Measurements from ENCODE around the gene NDUFV1. TPM values are rescaled to one million over a fixed set of nuclear protein-coding genes. Genes with fewer than 3 reads are reported as not detected.
"Not testable (repeated sequence)": the region's sequence is repeated elsewhere in the genome, so short reads cannot be mapped to it uniquely, and the experiment has no call there.

The NDUFV1 gene
- total RNA-seq, 1 donor, result 116 TPM

- no peak overlapping the region for H3K4me3 ChIP-seq (ENCODE audit: low read depth, low read length)
- no peak for DNase-seq (ENCODE audit: low read depth)
Measured at GRCh38 chr11:67651976-67652781, 45.4 kb downstream of the NDUFV1 start.

DNA sequence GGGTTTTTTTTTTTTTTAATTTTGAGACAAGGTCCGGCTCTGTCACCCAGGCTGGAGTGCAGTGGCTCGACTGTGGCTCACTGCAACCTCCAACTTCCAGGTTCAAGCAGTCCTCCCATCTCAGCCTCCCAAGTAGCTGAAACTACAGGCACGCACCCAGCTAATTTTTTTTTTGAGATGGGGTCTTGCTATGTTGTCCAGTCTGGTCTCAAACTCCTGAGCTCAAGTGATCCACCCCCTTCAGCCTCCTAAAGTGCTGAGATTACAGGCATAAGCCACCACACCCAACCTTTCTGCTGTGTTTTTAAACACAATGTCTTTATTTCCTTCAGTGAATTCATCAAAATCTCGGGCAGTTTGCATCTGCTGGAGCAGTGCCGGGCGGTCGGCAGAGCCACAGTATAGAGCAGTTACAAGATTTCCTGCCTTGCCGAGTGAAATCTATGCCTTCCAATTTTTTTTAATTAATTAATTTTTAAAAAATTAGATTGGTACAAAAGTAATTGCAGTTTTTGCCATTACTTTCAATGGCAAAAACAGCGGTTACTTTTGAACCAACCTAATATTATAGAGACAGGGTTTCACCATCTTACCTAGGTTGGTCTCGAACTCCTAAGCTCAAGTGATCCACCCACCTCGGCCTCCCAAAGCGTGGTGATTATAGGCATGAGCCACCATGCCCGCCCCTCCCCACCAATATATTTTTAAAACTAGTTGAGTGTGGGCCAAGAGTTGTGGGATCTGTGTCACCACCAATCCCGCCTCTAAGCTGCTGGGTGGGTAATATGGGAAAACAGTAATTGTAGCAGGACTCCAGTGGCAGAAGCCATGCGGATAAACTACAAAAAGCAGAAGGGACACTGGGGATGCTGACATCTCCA, 46.5 kb downstream of the NDUFV1 start:
- no peak for DNase-seq (ENCODE audit: low read depth)
- no peak for TF ChIP-seq CTCF (IDR thresholded peaks at IDR 0.05; ENCODE audit: insufficient read depth, low read length)
- no peak overlapping the region for H3K4me3 ChIP-seq (ENCODE audit: low read depth, low read length)

More at GRCh38 chr11:67651976-67652781, 45.4 kb downstream of the NDUFV1 start:
- no peak for TF ChIP-seq CTCF (IDR thresholded peaks at IDR 0.05; ENCODE audit: insufficient read depth, low read length)

- H3K4me3 ChIP-seq (ENCODE audit: low read depth, low read length), result no peak overlapping the region
- DNase-seq (ENCODE audit: low read depth), result no peak
- TF ChIP-seq CTCF (IDR thresholded peaks at IDR 0.05; ENCODE audit: insufficient read depth, low read length), result no peak
Measured at GRCh38 chr11:67654225-67654624, 47.5 kb downstream of the NDUFV1 start.

GRCh38 chr11:67656278-67656922, 49.7 kb downstream of the NDUFV1 start:
- TF ChIP-seq CTCF (IDR thresholded peaks at IDR 0.05; ENCODE audit: insufficient read depth, low read length), result no peak
- H3K4me3 ChIP-seq (ENCODE audit: low read depth, low read length), result no peak overlapping the region
- DNase-seq (ENCODE audit: low read depth), result peak; percentile 45

DNA sequence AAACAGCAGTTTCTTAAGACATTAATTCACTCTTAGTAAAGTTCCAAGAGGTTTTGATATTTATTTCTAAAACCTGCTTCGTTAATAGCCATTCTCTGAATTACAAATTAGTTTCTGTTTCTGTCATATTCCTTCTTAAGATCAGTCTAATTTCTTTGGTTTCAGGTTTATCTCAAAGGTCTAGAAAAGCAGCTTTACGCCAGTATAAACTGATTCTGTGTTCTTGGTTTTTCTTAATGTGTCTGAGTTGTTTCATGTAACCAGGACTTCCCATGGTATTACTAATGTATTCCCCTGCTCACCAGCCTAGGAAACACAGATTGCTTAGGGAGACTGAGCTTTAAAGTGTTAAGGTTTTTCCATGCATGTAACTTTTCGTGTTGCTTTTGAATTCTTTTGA, 50.6 kb downstream of the NDUFV1 start:
- TF ChIP-seq CTCF (IDR thresholded peaks at IDR 0.05; ENCODE audit: insufficient read depth, low read length), result no peak
- DNase-seq (ENCODE audit: low read depth), result no peak
- no peak overlapping the region for H3K4me3 ChIP-seq (ENCODE audit: low read depth, low read length)

DNA sequence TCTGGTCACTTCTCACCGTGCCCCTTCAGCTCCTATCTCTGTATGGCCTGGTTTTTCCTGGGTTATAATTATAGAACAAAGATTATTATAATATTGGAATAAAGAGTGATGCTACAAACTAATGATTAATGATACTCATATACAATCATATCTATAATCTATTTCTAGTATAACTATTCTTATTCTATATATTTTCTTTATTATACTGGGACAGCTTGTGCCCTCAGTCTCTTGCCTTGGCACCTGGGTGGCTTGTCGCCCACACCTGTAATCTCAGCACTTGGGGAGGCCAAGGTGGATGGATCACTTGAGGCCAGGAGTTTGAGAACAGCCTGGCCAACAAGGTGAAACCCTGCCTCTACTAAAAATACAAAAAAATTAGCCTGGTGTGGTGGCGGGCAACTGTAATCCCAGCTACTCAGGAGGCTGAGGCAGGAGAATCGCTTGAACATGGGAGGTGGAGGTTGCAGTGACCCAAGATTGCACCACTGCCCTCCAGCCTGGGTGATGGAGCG, 53.0 kb downstream of the NDUFV1 start:
- not testable (repeated sequence) for H3K4me3 ChIP-seq (ENCODE audit: low read depth, low read length); DNase-seq (ENCODE audit: low read depth)

DNA sequence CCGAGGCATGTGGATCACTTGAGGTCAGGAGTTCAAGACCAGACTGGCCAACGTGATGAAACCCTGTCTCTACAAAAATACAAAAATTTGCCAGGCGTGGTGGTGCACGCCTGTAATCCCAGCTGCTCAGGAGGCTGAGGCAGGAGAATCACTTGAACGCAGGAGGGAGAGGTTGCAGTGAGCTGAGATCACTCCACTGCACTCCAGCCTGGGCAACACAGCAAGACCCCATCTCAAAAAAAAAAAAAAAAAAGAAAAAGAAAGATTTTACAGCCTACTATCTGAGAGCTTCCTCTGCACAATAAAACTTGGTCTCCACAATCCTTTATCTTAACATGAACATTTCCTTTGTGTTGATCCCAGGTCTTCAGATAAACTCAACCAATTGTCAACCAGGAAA, 54.0 kb downstream of the NDUFV1 start:
- not testable (repeated sequence) for DNase-seq (ENCODE audit: low read depth); H3K4me3 ChIP-seq (ENCODE audit: low read depth, low read length)

Small RNA genes within 50 kb of the gene (small RNA-seq; reads per million reads assigned to genes)
- not detected for gene AP003385.3

Other genes starting within 250 kb of the NDUFV1 start
- gene CLCF1, start 233.3 kb upstream of the NDUFV1 start, total RNA-seq (ENCODE audit: low replicate concordance), result 1.5 and 9.4 TPM in 2 replicates
- gene RAD9A, start 214.9 kb upstream of the NDUFV1 start, total RNA-seq (ENCODE audit: low replicate concordance), result 4.7 and 11.2 TPM in 2 replicates
- gene PPP1CA, start 205.1 kb upstream of the NDUFV1 start, total RNA-seq (ENCODE audit: low replicate concordance), result 97.6 and 129 TPM in 2 replicates
- not detected in 2 replicates for gene TBC1D10C, start 202.9 kb upstream of the NDUFV1 start, total RNA-seq (ENCODE audit: low replicate concordance)
- 0.09 and 0.16 TPM in 2 replicates for gene CARNS1, start 191.3 kb upstream of the NDUFV1 start, total RNA-seq (ENCODE audit: low replicate concordance)
- 19.7 and 35.6 TPM in 2 replicates for gene RPS6KB2, start 178.4 kb upstream of the NDUFV1 start, total RNA-seq (ENCODE audit: low replicate concordance)
- 0.41 and 0.45 TPM in 2 replicates for gene PTPRCAP, start 169.3 kb upstream of the NDUFV1 start, total RNA-seq (ENCODE audit: low replicate concordance)
- gene CORO1B, start 163.5 kb upstream of the NDUFV1 start, total RNA-seq (ENCODE audit: low replicate concordance), result 42.3 and 76.4 TPM in 2 replicates
- gene GPR152, start 154.2 kb upstream of the NDUFV1 start, total RNA-seq (ENCODE audit: low replicate concordance), result not detected in 2 replicates
- gene CABP4, start 151.6 kb upstream of the NDUFV1 start, total RNA-seq (ENCODE audit: low replicate concordance), result not detected in 2 replicates
- 19.2 and 27.9 TPM in 2 replicates for gene TMEM134, start 137.7 kb upstream of the NDUFV1 start, total RNA-seq (ENCODE audit: low replicate concordance)
- 38.4 and 75.9 TPM in 2 replicates for gene AIP, start 123.9 kb upstream of the NDUFV1 start, total RNA-seq (ENCODE audit: low replicate concordance)
- gene PITPNM1, start 101.6 kb upstream of the NDUFV1 start, total RNA-seq (ENCODE audit: low replicate concordance), result 9.2 and 24.0 TPM in 2 replicates
- 8.7 and 22.1 TPM in 2 replicates for gene CDK2AP2, start 98.8 kb upstream of the NDUFV1 start, total RNA-seq (ENCODE audit: low replicate concordance)
- gene CABP2, start 83.5 kb upstream of the NDUFV1 start, total RNA-seq (ENCODE audit: low replicate concordance), result not detected in 2 replicates
- 172 and 538 TPM in 2 replicates for gene GSTP1, start 23.1 kb upstream of the NDUFV1 start, total RNA-seq (ENCODE audit: low replicate concordance)
- 8.4 and 9.5 TPM in 2 replicates for gene NUDT8, start 23.0 kb downstream of the NDUFV1 start, total RNA-seq (ENCODE audit: low replicate concordance)
- not detected in 2 replicates for gene TBX10, start 32.8 kb downstream of the NDUFV1 start, total RNA-seq (ENCODE audit: low replicate concordance)
- gene ACY3, start 43.8 kb downstream of the NDUFV1 start, total RNA-seq (ENCODE audit: low replicate concordance), result not detected in 2 replicates
- not detected in 2 replicates for gene ALDH3B2, start 67.7 kb downstream of the NDUFV1 start, total RNA-seq (ENCODE audit: low replicate concordance)